Right lobe of liver (tissue), 6 donors: ENCODE results near the gene PIANP. TPM values are rescaled to one million over a fixed set of nuclear protein-coding genes. Genes with fewer than 3 reads are reported as not detected.

Source experiments
- ATAC-seq, 4 donors: fragments of 200-7000 bp; cut with Tn5 transposase; one replicate each; pipeline ENCODE4 v1.9.1; 2020; ENCODE audit warnings: mild to moderate bottlenecking in 4 of 4, moderate library complexity in 4 of 4
- DNase-seq, 3 donors: peaks; one replicate each; pipeline ENCODE4 v3.0.0-alpha.2; 2020
- H3K27ac ChIP-seq, 3 donors: fragments of 200-600 bp; one replicate each; pipeline ENCODE4 v1.8.0; 2022
- H3K27me3 ChIP-seq, 2 donors: fragments of 200-600 bp; one replicate each; pipeline ENCODE4 v1.8.0; 2022
- H3K36me3 ChIP-seq, 4 donors: fragments of 200-600 bp; sonication (generic) in 1 of 4; one replicate each; pipeline versions ENCODE4 v1.5.1 to v1.8.0; 2017 to 2022; ENCODE audit warnings: control low read depth in 1 of 4
- H3K4me1 ChIP-seq, 4 donors: fragments of 200-600 bp; sonication (generic) in 1 of 4; one replicate each; pipeline versions ENCODE4 v1.5.1 to v1.8.0; 2017 to 2022; ENCODE audit warnings: control low read depth in 1 of 4
- H3K4me3 ChIP-seq, 3 donors: fragments of 200-600 bp; one replicate each; pipeline ENCODE4 v1.8.0; 2022
- H3K9me3 ChIP-seq, 4 donors: fragments of 200-600 bp; sonication (generic) in 1 of 4; one replicate each; pipeline versions ENCODE4 v1.5.1 to v1.8.0; 2017 to 2022; ENCODE audit warnings: control low read depth in 1 of 4
- POLR2A ChIP-seq: fragments of 450-650 bp; IDR thresholded peaks from one replicate; pipeline ENCODE4 v1.6.1; 2017; ENCODE audit warnings: antibody characterized with exemption, mild to moderate bottlenecking
- WGBS: methylation state at CpG from one replicate; pipeline ENCODE4 v1.1.6; 2018; ENCODE audit warnings: low coverage, low lambda C conversion rate; ENCODE audit not compliant: insufficient coverage; ENCODE audit errors: missing lambda C conversion rate; 5-methylcytosine and 5-hydroxymethylcytosine counted together
- intact Hi-C, 2 donors: fragments of 100-400 bp; cut with DNase I; formaldehyde crosslinking; loops; one replicate each; pipeline versions ENCODE4 v1.11.2 to v1.14.1; 2022
- total RNA-seq, 6 experiments: library from RNA; depleted of rRNA in 2 of 6; stranded (reverse); fragments of >200 nt in 2 of 6; fragmentation: NEBNext Ultra II Directional in 3 of 6; extraction: Animal tissue kit (Norgen Biotek cat#: 25700) in 3 of 6; gene quantifications; one replicate each; pipeline versions ENCODE4 v1.1.0 to v1.2.4, GENCODE V29; 2016 to 2023
- TF ChIP-seq, protein P1 (sequence below), 4 donors: fragments of 200-600 bp in 3 of 4; fragments of 450-650 bp in 1 of 4; IDR thresholded peaks; one replicate each; pipeline versions ENCODE4 v1.5.1 to v1.8.0; 2016 to 2022; ENCODE audit warnings: antibody characterized with exemption in 4 of 4, mild to moderate bottlenecking in 2 of 4
- donor health status: DM: no; HTN: yes; CAD: no.
- donor health status: DM: no; HTN: no; CAD: no.
- donor health status: DM: no; HTN: no; CAD: no.
- donor health status: DM: no; HTN: yes; CAD: no.
- donor health status: DM: no; HTN: yes; CAD: no.

PIANP gene
- total RNA-seq, 6 experiments from 2014 or later, result not detected

DNA sequence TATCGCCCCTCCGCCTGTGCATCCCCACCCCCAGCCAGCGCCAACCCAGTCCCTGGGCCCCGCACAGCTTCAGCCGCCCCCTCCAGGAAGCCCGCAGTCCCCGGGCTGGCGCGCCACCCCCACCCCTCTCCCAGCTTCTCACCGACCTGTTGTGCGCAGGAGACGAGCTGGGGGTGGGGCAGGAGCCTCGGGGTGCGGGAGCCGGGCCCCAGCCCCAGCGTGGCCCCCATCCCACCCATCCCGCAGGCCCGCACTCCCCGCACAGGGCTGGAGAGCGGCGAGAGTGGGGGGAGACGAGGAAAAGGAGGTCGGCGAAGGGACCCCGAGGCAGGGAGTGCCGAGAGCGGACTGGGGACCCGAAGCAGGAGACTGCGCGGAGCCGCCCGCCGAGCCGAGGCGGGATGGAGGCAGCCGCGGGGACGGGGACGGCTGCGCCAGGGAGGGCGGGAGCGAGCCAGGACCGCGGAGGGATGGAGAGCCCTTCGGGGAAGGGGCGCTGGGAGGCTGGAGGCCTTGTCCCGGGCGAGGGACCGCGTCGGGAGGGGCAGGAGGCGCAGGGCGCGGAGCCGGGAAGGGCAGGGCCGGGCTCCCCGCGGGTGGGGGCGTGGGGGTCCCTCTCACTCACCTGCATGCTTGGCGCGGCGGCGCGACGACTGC, 498 bp downstream of the PIANP start:
- H3K36me3 ChIP-seq, result no peaks in the 10 kb centered on the region
- 2% methylated on average over 9 of the region's 65 CpGs for WGBS
- DNase-seq (no peak), ATAC-seq (peak in 2 of 4 donors; percentile 16 to 21)
- H3K4me3 ChIP-seq, result no peak overlapping the region
- H3K27me3 ChIP-seq, result peaks cover 6 to 11% of the 10 kb centered on the region in 2 donors
- TF ChIP-seq, protein P1, sequence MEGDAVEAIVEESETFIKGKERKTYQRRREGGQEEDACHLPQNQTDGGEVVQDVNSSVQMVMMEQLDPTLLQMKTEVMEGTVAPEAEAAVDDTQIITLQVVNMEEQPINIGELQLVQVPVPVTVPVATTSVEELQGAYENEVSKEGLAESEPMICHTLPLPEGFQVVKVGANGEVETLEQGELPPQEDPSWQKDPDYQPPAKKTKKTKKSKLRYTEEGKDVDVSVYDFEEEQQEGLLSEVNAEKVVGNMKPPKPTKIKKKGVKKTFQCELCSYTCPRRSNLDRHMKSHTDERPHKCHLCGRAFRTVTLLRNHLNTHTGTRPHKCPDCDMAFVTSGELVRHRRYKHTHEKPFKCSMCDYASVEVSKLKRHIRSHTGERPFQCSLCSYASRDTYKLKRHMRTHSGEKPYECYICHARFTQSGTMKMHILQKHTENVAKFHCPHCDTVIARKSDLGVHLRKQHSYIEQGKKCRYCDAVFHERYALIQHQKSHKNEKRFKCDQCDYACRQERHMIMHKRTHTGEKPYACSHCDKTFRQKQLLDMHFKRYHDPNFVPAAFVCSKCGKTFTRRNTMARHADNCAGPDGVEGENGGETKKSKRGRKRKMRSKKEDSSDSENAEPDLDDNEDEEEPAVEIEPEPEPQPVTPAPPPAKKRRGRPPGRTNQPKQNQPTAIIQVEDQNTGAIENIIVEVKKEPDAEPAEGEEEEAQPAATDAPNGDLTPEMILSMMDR (IDR thresholded peaks at IDR 0.05), result no peak
- no peak for TF ChIP-seq POLR2A
- intact Hi-C loops, result loop anchor here in 1 of 2 donors (10.0 kb wide), 1 partner anchor 75 kb away; no protein-coding TSS in a partner anchor
- H3K9me3 ChIP-seq, result no peaks in the 10 kb centered on the region
- peaks cover 0 to 5% (median 0%) of the 10 kb centered on the region in 4 donors for H3K4me1 ChIP-seq
- no peak overlapping the region for H3K27ac ChIP-seq

DNA sequence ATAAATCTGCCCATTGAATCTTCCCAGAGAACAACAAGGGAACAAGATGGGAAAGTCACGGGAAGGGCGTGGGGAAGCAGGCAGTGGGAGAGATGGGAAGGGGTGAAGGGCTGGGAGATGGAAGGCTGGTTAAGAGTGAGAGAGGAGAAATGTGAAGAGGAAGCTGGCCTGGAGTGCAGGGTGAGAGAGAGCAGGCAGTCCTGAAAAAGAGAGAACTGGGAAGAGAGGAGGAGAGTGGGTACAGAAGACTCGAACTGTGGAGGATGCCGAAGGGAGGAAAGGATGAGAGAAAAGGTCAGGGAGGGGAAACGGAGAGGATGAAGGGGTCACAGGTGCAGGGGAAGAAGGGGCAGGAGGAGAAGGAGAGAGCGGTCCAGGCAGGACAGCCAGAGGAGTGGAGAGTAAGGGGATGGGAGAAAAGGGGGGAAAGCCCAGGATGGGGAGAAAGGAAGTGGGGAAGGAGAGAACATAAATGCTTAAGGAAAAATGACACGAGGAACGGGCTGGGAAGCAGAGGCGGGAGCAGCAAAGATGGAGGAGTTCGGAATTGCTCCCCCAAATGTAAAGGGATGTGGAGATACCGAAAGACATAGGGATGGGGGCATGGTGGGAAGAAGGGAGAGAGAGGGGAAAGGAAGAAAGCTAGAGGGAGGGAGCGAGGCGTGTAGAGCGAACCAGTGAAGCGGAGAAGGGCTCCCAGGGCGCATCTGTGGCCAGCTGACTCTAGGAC, 1.2 kb downstream of the PIANP start:
- peaks cover 6 to 11% of the 10 kb centered on the region in 2 donors for H3K27me3 ChIP-seq
- TF ChIP-seq, protein P1 (IDR thresholded peaks at IDR 0.05), result no peak
- ATAC-seq (no peak), DNase-seq (no peak)
- H3K4me1 ChIP-seq, result peaks cover 0 to 5% (median 0%) of the 10 kb centered on the region in 4 donors
- H3K27ac ChIP-seq, result no peak overlapping the region
- intact Hi-C loops, result loop anchor here in 1 of 2 donors (10.0 kb wide), 1 partner anchor 75 kb away; no protein-coding TSS in a partner anchor
- H3K9me3 ChIP-seq, result no peaks in the 10 kb centered on the region
- no peak overlapping the region for H3K4me3 ChIP-seq
- no peaks in the 10 kb centered on the region for H3K36me3 ChIP-seq
- WGBS, result 17% methylated on average over 15 of the region's 16 CpGs

DNA sequence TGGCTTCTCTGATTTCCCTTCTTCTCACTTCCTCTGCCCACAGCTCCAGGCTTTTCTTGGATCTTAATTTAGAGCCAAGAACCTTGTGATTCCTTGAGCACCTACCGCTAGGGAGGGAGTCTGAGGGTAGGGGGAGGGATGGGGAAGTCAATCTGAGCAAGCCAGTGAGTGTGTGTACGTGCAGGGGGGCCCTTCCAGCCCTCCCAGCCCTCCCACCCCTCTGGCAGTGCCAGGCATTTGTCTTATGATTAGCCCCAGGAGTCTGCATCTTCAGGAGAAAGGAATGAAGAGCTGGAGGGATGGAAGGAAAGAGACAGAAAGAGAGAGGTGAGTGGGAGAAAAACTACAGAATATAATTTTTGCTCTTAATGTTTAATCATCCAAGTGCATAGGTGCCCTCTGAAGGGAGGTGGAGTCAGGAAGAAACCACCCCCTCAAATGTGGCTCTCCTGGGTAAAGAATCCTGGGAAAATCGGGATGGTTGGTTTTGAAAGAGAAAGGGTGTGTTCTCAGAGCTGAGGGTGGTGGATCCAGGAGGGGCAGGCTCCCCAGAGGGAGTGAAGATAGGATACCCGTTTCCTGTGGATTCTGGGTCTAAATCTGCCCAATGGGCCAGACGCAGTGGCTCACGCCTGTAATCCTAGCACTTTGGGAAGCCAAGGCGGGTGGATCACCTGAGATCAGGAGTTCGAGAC, 2.1 kb downstream of the PIANP start:
- Histone ChIP-seq H3K4me1 (peaks cover 0 to 5% (median 0%) of the 10 kb centered on the region in 4 donors), H3K4me3 (no peak overlapping the region), H3K36me3 (no peaks in the 10 kb centered on the region), H3K27me3 (peaks cover 6 to 11% of the 10 kb centered on the region in 2 donors), H3K9me3 (no peaks in the 10 kb centered on the region), H3K27ac (no peak overlapping the region)
- no peak for DNase-seq
- WGBS, result 29% methylated on average over 5 of the region's 8 CpGs
- intact Hi-C loops, result loop anchor here in 1 of 2 donors (10.0 kb wide), 1 partner anchor 74 kb away; no protein-coding TSS in a partner anchor
- no peak for ATAC-seq
- no peak for TF ChIP-seq POLR2A
- TF ChIP-seq, protein P1 (IDR thresholded peaks at IDR 0.05), result no peak

DNA sequence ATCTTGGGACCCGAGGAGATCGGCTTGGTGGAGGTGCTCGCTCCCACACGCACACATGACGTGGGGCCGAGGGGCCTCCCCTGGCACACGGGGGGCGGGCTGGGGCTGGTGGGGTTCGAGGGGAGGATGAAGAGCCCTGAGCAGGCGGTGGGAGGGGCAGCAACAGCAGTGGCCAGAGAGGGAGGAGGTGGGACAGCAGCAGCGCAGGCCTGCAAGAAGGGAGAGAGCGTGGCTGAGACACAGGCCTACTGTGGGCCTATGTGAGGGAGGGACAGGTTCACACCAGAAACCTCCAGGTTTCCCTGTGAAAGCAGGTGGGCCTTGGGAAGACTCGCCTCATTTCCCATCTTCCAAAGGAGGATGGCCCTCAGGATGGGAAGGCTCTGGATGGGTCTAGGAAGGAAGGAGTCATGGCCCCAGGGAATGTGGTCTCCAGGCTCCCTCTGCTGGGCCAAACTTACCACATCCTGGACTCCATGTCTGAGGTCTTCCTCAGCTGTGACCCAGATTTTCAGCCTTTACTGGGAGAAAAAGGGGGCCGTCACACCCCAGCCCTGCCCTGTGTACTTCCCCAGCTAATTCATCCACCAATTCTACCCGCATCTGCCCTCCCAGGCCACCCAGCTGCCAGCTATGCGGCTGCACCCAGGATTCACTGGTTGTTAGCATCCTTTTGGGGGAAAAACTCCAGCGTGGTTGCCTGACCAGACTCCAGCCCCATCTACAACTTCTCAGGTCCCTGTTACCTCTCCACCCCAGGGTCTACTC, 2.8 kb downstream of the PIANP start:
- no peak overlapping the region for H3K4me3 ChIP-seq
- H3K36me3 ChIP-seq, result no peaks in the 10 kb centered on the region
- intact Hi-C loops, result loop anchor here in 1 of 2 donors (10.0 kb wide), 1 partner anchor 73 kb away; no protein-coding TSS in a partner anchor
- 46% methylated on average over 11 of the region's 17 CpGs for WGBS
- ATAC-seq (peak; percentile 67 to 87 (median 69)), DNase-seq (peak in 1 of 3 donors; percentile 27)
- H3K9me3 ChIP-seq, result no peaks in the 10 kb centered on the region
- peaks cover 6 to 11% of the 10 kb centered on the region in 2 donors for H3K27me3 ChIP-seq
- no peak overlapping the region for H3K27ac ChIP-seq
- H3K4me1 ChIP-seq, result peaks cover 0 to 5% (median 0%) of the 10 kb centered on the region in 4 donors
- TF ChIP-seq, protein P1 (IDR thresholded peaks at IDR 0.05), result peak; percentile 24 to 49 (median 38)
- TF ChIP-seq POLR2A, result no peak
